OCI-LY1 (cell line): Measurements from ENCODE around the gene PNLDC1.

ENCODE experiments used
- CTCF ChIP-seq: fragments of 200-600 bp; sonication (generic), shearing (Covaris generic); IDR thresholded peaks from 2 replicates; pipeline ENCODE4 v1.5.1; 2017; ENCODE audit warnings: mild to moderate bottlenecking, antibody characterized with exemption, low read length, moderate library complexity, mixed read lengths
- EZH2 ChIP-seq: fragments of 200-600 bp; sonication (generic), shearing (Covaris generic); IDR thresholded peaks from 2 replicates; pipeline ENCODE4 v1.8.0; 2017; ENCODE audit warnings: borderline replicate concordance, mixed run types, mild to moderate bottlenecking, antibody characterized with exemption, low read length, moderate library complexity, mixed read lengths

- TF ChIP-seq CTCF (no peak), EZH2 (no peak)
These were observed 38.0 kb upstream of the PNLDC1 start, which contains the start of gene ACAT2 for GRCh38 chr6:159761873-159762680.
